AG04449 (cell line): ENCODE data around the gene GATAD1.
A peak's percentile ranks its signal among the peaks of the same experiment; 100 is the strongest.

Source experiments
- CTCF ChIA-PET: fragments of 350-600 bp; formaldehyde crosslinking; extraction: SDS; loops from one replicate; lab custom pipeline; 2021; ENCODE audit warnings: antibody characterized with exemption; lab: Yijun Ruan, JAX
- POLR2A ChIA-PET: fragments of 400-600, 350-600 bp; formaldehyde crosslinking; extraction: SDS; loops from one replicate; lab custom pipeline; 2020; ENCODE audit warnings: antibody characterized with exemption, inconsistent platforms; lab: Yijun Ruan, JAX
- DNase-seq: peaks from one replicate; pipeline ENCODE4 v3.0.0-alpha.2; 2010; ENCODE audit warnings: low read depth, low spot score
- H3K4me3 ChIP-seq: 2 replicates; pipeline ENCODE4 v1.5.1; 2011; ENCODE audit warnings: low read depth, mild to moderate bottlenecking, control low read depth, low read length
- TF ChIP-seq, protein P1 (sequence below): IDR thresholded peaks from one replicate; pipeline ENCODE4 v1.5.1; 2011; ENCODE audit warnings: mild to moderate bottlenecking, moderate library complexity, low read length, control low read depth, inconsistent platforms; ENCODE audit not compliant: insufficient read depth; ENCODE audit errors: missing control alignments

The GATAD1 gene

DNA sequence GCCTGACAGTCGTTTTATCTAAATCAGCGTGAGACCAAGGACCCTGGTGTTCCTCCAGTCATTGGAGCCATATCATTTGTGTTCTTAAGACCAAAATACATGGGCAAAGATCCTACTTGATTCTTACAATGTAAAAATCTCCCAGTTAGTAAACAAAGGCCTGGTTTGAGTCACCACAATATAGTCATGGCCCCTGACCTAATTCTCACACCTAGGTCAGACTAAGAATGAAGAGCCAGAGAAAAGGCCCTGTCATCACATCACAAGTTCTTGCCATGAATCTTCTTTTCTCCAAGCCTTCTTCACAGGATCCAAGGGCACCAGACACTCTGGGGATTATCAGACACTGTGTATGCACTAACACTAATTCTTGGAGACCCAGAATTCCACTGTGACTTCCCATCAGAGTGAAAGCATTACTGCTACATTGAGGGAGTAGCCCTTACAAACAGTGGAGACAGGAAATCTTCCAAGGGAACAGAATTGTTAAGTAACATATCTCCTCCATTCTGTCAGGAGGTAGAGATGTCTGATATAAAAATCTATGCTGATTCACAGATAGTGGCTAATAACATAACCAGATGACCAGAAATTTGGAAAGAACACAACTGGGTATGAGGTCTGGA lies 38.1 kb downstream of the GATAD1 start:
- POLR2A ChIA-PET, result no interaction called here
- DNase-seq, result no peak
- TF ChIP-seq, protein P1, sequence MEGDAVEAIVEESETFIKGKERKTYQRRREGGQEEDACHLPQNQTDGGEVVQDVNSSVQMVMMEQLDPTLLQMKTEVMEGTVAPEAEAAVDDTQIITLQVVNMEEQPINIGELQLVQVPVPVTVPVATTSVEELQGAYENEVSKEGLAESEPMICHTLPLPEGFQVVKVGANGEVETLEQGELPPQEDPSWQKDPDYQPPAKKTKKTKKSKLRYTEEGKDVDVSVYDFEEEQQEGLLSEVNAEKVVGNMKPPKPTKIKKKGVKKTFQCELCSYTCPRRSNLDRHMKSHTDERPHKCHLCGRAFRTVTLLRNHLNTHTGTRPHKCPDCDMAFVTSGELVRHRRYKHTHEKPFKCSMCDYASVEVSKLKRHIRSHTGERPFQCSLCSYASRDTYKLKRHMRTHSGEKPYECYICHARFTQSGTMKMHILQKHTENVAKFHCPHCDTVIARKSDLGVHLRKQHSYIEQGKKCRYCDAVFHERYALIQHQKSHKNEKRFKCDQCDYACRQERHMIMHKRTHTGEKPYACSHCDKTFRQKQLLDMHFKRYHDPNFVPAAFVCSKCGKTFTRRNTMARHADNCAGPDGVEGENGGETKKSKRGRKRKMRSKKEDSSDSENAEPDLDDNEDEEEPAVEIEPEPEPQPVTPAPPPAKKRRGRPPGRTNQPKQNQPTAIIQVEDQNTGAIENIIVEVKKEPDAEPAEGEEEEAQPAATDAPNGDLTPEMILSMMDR, result no peak
- CTCF ChIA-PET, result no interaction called here
- H3K4me3 ChIP-seq, result no peak overlapping the region

DNA sequence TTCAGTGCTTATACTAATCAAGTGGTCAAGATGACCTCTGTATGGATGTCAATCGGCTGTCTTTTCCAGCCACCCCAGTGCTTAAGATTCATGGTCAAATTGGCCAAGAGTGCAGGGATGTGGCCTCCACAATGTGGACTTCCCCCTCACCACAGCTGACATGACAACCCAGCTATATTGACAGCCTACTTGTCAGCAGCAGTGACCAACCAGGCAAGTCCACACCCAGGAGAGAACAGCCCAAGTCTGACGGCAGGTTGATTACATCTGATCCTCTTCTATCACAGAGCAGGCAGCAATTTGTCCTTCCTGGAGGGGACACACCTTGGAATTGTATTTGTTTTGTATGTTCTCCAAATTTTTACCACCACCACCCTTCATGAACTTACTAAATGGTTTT lies 38.7 kb downstream of the GATAD1 start:
- ChIA-PET POLR2A (no interaction called here), CTCF (no interaction called here)
- no peak for DNase-seq
- TF ChIP-seq, protein P1, result no peak
- no peak overlapping the region for H3K4me3 ChIP-seq

DNA sequence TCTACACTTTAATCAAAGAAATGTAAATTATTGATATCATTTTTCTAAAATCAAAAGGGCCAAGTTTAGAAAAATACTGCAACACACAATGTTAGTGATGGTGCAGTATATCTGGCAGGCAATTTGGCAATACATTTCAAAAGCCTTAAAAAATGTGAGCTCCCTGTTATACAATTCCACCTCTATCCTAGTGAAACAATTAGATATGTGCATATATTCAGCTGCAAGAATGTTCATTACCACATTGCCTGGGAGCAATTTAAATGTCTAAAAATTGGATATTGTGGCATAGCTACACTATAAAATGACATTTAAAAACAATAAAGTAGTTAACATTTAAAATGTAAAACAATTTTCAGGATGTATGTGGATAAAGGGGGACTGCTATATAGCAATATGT lies 40.5 kb downstream of the GATAD1 start:
- no peak for DNase-seq
- ChIA-PET CTCF (interaction anchor here (0.9 kb wide), 1 partner anchor 27 kb away, joined by 4 read pairs; no protein-coding TSS in a partner anchor), POLR2A (no interaction called here)
- TF ChIP-seq, protein P1, result no peak
- H3K4me3 ChIP-seq, result no peak overlapping the region

DNA sequence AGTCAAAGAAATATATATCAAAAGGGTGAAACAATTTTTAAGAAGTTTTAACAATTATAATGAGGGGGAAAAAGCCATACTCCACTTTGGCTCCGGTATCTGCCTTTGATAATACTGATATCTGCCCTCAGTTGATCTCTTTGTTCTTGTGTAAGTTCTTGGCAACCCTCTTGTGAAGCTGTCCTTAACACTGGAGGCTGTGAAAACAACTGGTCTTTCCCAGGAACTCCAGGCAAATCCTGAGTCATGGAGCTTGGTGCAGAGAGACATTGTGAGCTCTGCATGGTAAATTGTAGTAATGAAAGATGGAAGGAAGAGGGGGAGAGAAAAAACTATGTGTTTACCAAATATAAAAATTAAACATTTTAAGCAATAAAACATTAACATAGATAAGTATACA lies 42.4 kb downstream of the GATAD1 start:
- POLR2A ChIA-PET, result no interaction called here
- TF ChIP-seq, protein P1, result no peak
- no peak overlapping the region for H3K4me3 ChIP-seq
- DNase-seq, result peak; percentile 10
- CTCF ChIA-PET, result interaction anchor here (0.6 to 1.3 kb wide), 2 partner anchors 41 kb away, joined by 3 to 5 read pairs; partner anchors contain the start of gene GATAD1

DNA sequence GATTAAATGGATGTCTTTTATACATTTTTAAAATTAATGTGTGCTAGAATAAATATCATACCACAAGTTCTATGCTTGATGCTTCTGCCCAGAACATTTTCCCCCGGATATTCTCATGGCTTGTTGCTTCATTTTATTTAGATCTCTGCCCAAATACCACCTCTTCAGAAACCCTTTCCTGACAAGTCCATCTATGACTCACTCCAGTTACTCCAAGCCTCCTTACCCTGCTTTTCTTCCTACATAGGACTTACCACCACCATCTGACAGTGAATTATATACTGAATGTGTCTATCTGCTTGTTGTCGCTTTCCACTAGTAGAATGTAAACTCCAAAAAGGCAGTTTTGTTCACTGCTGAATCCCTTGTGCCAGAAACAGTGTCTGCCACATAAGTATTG lies 49.6 kb downstream of the GATAD1 start:
- ChIA-PET POLR2A (no interaction called here), CTCF (no interaction called here)
- DNase-seq, result no peak
- TF ChIP-seq, protein P1, result no peak
- H3K4me3 ChIP-seq, result no peak overlapping the region

DNA sequence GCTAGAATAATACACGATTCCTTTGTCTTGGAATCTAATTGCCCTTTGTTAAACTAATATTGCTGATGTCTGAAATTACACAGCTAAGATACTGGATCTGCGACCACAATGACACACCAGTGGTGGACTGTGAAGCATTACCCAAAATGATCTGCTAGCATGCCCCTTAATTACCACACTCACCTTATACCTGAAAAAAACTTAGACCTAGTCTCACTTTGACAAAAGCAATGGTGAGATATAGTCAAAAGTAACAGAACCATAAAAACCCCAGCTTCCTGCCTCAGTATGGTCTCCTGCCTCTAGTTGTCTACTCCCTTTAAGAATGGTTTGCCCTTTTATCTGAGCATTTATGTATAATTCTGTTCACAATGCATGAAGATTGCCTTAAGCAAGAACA lies 51.3 kb downstream of the GATAD1 start:
- CTCF ChIA-PET, result no interaction called here
- POLR2A ChIA-PET, result no interaction called here
- TF ChIP-seq, protein P1, result no peak

More for the DNA sequence above, 51.3 kb downstream of the GATAD1 start:
- no peak overlapping the region for H3K4me3 ChIP-seq
- DNase-seq, result no peak
